ENCODE data around the gene IFI27L2. TPM values are rescaled to one million over a fixed set of nuclear protein-coding genes. Genes with fewer than 3 reads are reported as not detected.

The IFI27L2 gene
- total RNA-seq, 4 donors from 2014 or later = 21.0 to 69.1 (median 52.3) TPM

GRCh38 chr14:94174604-94175010 lies 45.2 kb upstream of the IFI27L2 start:
- H3K4me3 ChIP-seq (ENCODE audit: low read depth, poor library complexity, severe bottlenecking) = peak overlapping the region; percentile 16
- intact Hi-C loops (cut with DNase I; ENCODE audit: low total_unique reads) = no loop called here
- WGBS, 2 donors = 1 to 2% methylated on average over 17 to 32 of the region's 39 CpGs
- no peak for TF ChIP-seq POLR2A (IDR thresholded peaks at IDR 0.05)
- TF ChIP-seq, protein P1, sequence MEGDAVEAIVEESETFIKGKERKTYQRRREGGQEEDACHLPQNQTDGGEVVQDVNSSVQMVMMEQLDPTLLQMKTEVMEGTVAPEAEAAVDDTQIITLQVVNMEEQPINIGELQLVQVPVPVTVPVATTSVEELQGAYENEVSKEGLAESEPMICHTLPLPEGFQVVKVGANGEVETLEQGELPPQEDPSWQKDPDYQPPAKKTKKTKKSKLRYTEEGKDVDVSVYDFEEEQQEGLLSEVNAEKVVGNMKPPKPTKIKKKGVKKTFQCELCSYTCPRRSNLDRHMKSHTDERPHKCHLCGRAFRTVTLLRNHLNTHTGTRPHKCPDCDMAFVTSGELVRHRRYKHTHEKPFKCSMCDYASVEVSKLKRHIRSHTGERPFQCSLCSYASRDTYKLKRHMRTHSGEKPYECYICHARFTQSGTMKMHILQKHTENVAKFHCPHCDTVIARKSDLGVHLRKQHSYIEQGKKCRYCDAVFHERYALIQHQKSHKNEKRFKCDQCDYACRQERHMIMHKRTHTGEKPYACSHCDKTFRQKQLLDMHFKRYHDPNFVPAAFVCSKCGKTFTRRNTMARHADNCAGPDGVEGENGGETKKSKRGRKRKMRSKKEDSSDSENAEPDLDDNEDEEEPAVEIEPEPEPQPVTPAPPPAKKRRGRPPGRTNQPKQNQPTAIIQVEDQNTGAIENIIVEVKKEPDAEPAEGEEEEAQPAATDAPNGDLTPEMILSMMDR (IDR thresholded peaks at IDR 0.05) = no peak
- DNase-seq (ENCODE audit: low spot score in 2 of 2) = peak in 1 of 2 donors; percentile 89

DNA sequence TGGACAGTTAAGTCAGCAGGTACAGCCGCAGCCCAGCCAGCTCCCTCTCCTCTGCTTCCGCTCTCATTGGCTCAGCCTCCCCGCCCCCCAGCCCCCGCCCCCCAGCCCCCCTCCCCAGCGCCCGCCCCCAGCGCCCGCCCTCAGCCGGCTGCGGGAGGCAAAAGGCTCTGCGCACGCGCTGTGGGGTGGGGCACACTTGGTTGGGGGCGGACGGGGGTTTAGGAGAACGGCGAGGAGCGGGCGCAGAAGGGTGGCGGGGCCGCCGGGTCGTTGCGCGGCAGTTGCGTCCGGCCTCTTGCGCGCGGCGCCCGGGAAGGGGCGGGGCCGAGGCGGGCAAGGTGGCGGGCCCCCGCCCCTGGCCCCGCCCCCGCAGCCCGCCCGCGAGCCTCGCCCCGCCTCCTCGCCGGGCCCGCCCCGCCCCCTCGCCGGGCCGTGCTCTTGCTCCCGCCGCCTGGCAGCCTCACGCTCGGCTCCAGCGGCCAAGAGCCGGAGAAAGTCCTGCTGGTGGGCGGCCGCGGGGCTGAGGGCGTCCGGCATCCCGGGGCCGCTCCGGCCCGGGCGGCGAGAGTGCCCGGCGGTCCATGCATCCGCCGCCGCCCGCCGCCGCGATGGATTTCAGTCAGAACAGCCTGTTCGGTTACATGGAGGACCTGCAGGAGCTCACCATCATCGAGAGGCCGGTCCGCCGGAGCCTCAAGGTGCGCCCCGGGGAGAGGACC lies 44.6 kb upstream of the IFI27L2 start, which contains the start of gene PPP4R4:
TSS of gene PPP4R4 (plus strand) at position 438 of the 719 bp plus-strand sequence. CDS start at position 582, 144 bp downstream.
- H3K4me3 ChIP-seq (ENCODE audit: low read depth, poor library complexity, severe bottlenecking) = peak within 1 kb of the TSS; percentile 39
- TF ChIP-seq, protein P1 (IDR thresholded peaks at IDR 0.05) = no peak
- no peak for TF ChIP-seq POLR2A (IDR thresholded peaks at IDR 0.05)
- intact Hi-C loops (cut with DNase I; ENCODE audit: low total_unique reads) = no loop called here
- 0% methylated on average over 1 of the region's 84 CpGs; no CpG with 5 or more reads in 1 of the 2 donors for WGBS, 2 donors
- peak; percentile 71 to 96 for DNase-seq (ENCODE audit: low spot score in 2 of 2)

GRCh38 chr14:94173471-94173884 lies 44.1 kb upstream of the IFI27L2 start:
- H3K4me3 ChIP-seq (ENCODE audit: low read depth, poor library complexity, severe bottlenecking) = peak overlapping the region; percentile 39
- 2% methylated on average over 17 to 20 of the region's 20 CpGs for WGBS, 2 donors
- intact Hi-C loops (cut with DNase I; ENCODE audit: low total_unique reads) = no loop called here
- no peak for DNase-seq (ENCODE audit: low spot score in 2 of 2)
- TF ChIP-seq POLR2A (IDR thresholded peaks at IDR 0.05) = no peak
- TF ChIP-seq, protein P1 (IDR thresholded peaks at IDR 0.05) = no peak

DNA sequence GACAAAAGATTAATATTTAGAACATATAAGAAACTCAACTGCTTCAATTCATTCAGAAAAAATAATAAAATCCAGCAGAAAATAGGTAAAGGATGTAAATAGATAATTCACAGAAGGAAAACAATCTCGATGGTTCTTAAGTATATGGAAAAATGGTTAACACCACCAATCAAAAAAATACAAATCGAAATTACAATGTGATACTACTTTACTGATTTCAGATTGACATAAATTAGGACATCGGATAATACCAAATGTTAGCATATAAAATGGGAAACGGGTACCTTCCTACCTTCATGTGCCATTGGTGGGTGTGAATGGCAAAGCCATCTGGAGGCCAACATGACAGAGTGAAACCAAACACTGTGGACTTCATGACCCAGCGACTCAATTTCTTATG lies 43.1 kb upstream of the IFI27L2 start:
- H3K4me3 ChIP-seq (ENCODE audit: low read depth, poor library complexity, severe bottlenecking) = no peak overlapping the region
- TF ChIP-seq, protein P1 (IDR thresholded peaks at IDR 0.05) = no peak
- no peak for TF ChIP-seq POLR2A (IDR thresholded peaks at IDR 0.05)
- WGBS, 2 donors = 83 to 84% methylated on average over 5 of the region's 5 CpGs
- DNase-seq (ENCODE audit: low spot score in 2 of 2) = no peak
- intact Hi-C loops (cut with DNase I; ENCODE audit: low total_unique reads) = no loop called here

DNA sequence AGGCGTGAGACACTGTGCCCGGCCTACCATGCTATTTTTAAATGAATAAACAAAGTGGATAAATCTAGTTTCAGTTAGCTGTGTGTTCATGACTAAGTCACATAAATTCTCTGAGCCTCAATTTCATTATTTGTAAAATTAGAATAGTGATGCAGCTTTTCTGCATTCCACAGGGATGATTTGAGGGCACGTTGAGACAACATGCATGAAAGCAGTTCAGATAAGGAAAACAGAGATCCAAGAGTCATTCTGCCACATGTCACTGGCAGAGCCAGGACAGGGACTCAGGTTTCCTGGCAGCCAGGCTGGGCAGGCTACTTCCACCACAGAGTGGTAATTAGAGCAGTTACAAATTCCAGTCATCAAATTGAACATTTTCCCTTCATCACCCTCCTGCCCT lies 41.8 kb upstream of the IFI27L2 start:
- no peak for DNase-seq (ENCODE audit: low spot score in 2 of 2)
- intact Hi-C loops (cut with DNase I; ENCODE audit: low total_unique reads) = no loop called here
- H3K4me3 ChIP-seq (ENCODE audit: low read depth, poor library complexity, severe bottlenecking) = no peak overlapping the region
- WGBS, 2 donors = 38 to 42% methylated on average over 3 of the region's 3 CpGs
- TF ChIP-seq, protein P1 (IDR thresholded peaks at IDR 0.05) = no peak
- no peak for TF ChIP-seq POLR2A (IDR thresholded peaks at IDR 0.05)

All from lower leg skin (tissue), 4 donors.